ENCODE data around the gene MYH10. TPM values are rescaled to one million over a fixed set of nuclear protein-coding genes. Genes with fewer than 3 reads are reported as not detected.

The MYH10 gene
- total RNA-seq, 3 donors from 2014 or later, result 4.3 to 23.8 (median 10.1) TPM

DNA sequence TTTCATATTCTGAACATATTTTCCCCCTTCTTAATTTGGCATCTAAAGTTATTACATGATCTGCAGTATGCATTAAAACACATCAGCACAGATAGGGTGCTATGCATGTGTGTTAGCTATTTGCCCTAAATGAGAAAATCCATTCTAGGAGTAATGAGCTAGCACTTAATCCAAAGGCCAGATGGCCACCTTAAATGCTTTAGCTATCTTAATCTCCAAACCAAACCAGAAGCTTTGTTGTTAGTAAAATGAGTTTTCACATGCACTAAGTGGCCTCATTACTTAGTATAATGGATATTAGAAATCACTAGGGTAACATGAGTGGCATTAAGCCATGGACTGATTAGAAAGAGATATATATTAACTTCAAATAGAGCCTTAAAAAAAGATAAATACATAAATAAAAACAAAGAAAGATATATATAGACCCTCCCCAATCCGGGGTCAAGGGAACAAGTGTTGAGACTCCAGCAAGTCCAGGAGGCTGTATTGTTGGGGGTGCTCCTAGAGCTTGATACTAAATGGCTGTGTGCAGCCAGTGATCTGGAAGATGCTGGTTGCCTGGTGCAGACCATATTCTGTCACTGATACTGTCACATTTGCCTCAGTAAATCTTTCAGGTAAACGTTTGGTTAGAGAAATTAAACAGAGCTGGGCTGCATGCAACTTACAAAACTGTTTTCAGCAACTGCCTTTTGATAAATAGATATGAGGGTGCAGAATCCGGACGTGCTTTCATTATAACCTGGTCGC lies 67.3 kb downstream of the MYH10 start:
- Histone ChIP-seq H3K36me3 (ENCODE audit: low read depth) (no peaks in the 10 kb centered on the region), H3K4me1 (ENCODE audit: low read depth) (no peaks in the 10 kb centered on the region), H3K9me3 (no peaks in the 10 kb centered on the region), H3K4me3 (no peak overlapping the region)
- TF ChIP-seq, protein P1, sequence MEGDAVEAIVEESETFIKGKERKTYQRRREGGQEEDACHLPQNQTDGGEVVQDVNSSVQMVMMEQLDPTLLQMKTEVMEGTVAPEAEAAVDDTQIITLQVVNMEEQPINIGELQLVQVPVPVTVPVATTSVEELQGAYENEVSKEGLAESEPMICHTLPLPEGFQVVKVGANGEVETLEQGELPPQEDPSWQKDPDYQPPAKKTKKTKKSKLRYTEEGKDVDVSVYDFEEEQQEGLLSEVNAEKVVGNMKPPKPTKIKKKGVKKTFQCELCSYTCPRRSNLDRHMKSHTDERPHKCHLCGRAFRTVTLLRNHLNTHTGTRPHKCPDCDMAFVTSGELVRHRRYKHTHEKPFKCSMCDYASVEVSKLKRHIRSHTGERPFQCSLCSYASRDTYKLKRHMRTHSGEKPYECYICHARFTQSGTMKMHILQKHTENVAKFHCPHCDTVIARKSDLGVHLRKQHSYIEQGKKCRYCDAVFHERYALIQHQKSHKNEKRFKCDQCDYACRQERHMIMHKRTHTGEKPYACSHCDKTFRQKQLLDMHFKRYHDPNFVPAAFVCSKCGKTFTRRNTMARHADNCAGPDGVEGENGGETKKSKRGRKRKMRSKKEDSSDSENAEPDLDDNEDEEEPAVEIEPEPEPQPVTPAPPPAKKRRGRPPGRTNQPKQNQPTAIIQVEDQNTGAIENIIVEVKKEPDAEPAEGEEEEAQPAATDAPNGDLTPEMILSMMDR (IDR thresholded peaks at IDR 0.05), result no peak
- DNase-seq (no peak), ATAC-seq (no peak)
- intact Hi-C loops (cut with DNase I, micrococcal nuclease), result no loop called here

DNA sequence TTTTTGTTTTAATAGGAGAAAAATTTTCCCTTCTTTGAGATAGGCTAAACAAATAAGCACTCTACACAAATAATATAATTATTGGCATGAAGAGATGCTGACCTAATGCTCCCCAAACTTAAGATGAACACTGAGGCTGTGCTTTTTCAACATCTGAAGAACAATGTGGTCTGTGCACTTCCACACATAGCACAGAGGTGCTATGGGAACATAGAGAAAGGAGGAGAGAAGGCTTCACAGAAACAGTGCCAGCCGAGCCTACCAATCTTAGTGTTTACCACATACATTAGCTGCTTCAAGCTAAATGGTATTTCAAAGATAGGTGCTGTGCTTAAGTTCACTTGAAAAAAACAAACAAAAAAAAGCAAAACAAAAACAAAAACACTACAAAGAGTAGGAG lies 72.4 kb downstream of the MYH10 start:
- intact Hi-C loops (cut with DNase I, micrococcal nuclease), result no loop called here
- ATAC-seq (no peak), DNase-seq (no peak)
- no peak overlapping the region for H3K4me3 ChIP-seq
- no peaks in the 10 kb centered on the region for H3K36me3 ChIP-seq (ENCODE audit: low read depth)
- no peaks in the 10 kb centered on the region for H3K9me3 ChIP-seq
- H3K4me1 ChIP-seq (ENCODE audit: low read depth), result no peaks in the 10 kb centered on the region
- TF ChIP-seq, protein P1 (IDR thresholded peaks at IDR 0.05), result no peak

DNA sequence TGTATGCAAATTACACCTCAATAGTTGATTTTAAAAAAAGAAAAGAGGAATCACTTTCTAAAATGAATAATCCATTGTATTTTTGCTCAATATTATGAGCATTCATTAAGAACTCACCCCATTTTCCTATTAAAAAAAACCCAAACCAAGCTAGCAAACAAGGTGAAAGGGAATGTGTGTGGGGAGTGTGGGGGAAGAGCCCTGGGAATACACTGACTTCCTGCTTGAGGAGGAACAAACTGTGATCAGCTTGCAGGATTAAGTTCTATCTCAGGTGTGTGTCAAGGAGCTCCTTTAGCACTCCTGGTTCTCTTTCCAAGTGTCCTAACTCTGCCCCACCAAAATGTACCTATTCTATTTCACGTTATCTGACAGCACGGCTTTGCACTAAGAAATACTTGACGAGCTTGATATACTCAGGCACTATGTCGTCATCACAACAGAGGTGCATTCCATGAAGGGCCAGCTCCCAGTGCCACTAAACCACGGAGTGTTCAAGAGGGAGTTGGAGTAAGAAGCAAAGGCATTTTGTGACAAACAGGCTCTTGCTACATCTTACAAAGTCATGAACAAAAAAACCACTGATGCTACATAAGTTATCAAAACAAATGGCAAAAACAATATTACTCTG lies 73.2 kb downstream of the MYH10 start:
- intact Hi-C loops (cut with DNase I, micrococcal nuclease), result no loop called here
- no peaks in the 10 kb centered on the region for H3K36me3 ChIP-seq (ENCODE audit: low read depth)
- TF ChIP-seq, protein P1 (IDR thresholded peaks at IDR 0.05), result no peak

DNA sequence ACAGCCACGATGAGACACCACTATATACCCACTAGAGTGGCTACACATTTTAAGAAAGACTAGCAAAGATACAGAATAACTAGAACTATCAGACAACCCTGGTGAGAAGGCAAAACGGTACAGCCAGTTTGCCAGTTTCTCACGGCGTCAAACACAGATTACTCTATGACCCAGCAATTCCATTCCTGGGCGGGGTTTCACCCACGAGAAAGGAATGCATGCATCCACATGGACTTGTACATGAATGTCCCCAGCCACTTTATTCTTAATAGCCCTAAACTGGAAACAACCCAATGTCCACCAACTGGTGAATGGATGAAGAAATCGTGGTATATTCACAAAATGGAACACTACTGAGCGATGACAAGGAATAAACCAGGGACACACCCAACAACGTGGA lies 74.5 kb downstream of the MYH10 start:
- intact Hi-C loops (cut with DNase I, micrococcal nuclease), result no loop called here
- no peaks in the 10 kb centered on the region for H3K4me1 ChIP-seq (ENCODE audit: low read depth)
- TF ChIP-seq, protein P1 (IDR thresholded peaks at IDR 0.05), result no peak
- no peak overlapping the region for H3K4me3 ChIP-seq
- ATAC-seq (no peak), DNase-seq (no peak)
- no peaks in the 10 kb centered on the region for H3K36me3 ChIP-seq (ENCODE audit: low read depth)
- no peaks in the 10 kb centered on the region for H3K9me3 ChIP-seq

More for the DNA sequence above, 73.2 kb downstream of the MYH10 start:
- no peaks in the 10 kb centered on the region for H3K4me1 ChIP-seq (ENCODE audit: low read depth)
- DNase-seq (no peak), ATAC-seq (no peak)
- no peak overlapping the region for H3K4me3 ChIP-seq
- no peaks in the 10 kb centered on the region for H3K9me3 ChIP-seq

GRCh38 chr17:8555062-8555461 lies 75.5 kb downstream of the MYH10 start:
- Histone ChIP-seq H3K4me1 (ENCODE audit: low read depth) (no peaks in the 10 kb centered on the region), H3K9me3 (no peaks in the 10 kb centered on the region), H3K36me3 (ENCODE audit: low read depth) (no peaks in the 10 kb centered on the region), H3K4me3 (no peak overlapping the region)
- ATAC-seq (no peak), DNase-seq (no peak)
- intact Hi-C loops (cut with DNase I, micrococcal nuclease), result no loop called here
- TF ChIP-seq, protein P1 (IDR thresholded peaks at IDR 0.05), result no peak

Data from mucosa of descending colon (tissue), 3 donors.